ENCODE results near the gene SND1. TPM values are rescaled to one million over a fixed set of nuclear protein-coding genes. Genes with fewer than 3 reads are reported as not detected.

The SND1 gene
- total RNA-seq, 1 donor from 2014 or later, result 165 TPM

GRCh38 chr7:128008141-128008540 is 356.1 kb downstream of the SND1 start:
- H3K27ac Mint-ChIP-seq (ENCODE audit: unreplicated experiment), result no peak overlapping the region
- DNase-seq, result no peak
- TF ChIP-seq CTCF (IDR thresholded peaks at IDR 0.05; ENCODE audit: partially characterized antibody, unreplicated experiment), result no peak
- H3K27me3 Mint-ChIP-seq (ENCODE audit: unreplicated experiment), result peaks cover 3% of the 10 kb centered on the region
- peaks cover 7% of the 10 kb centered on the region for H3K9me3 Mint-ChIP-seq (ENCODE audit: unreplicated experiment)
- no peaks in the 10 kb centered on the region for H3K36me3 Mint-ChIP-seq (ENCODE audit: unreplicated experiment)
- H3K4me1 Mint-ChIP-seq (ENCODE audit: low read depth, unreplicated experiment), result peaks cover 69% of the 10 kb centered on the region
- H3K4me3 Mint-ChIP-seq (ENCODE audit: unreplicated experiment), result no peak overlapping the region

- Mint-ChIP-seq H3K4me3 (ENCODE audit: unreplicated experiment) (no peak overlapping the region), H3K27me3 (ENCODE audit: unreplicated experiment) (peaks cover 3% of the 10 kb centered on the region), H3K36me3 (ENCODE audit: unreplicated experiment) (no peaks in the 10 kb centered on the region), H3K27ac (ENCODE audit: unreplicated experiment) (no peak overlapping the region), H3K4me1 (ENCODE audit: low read depth, unreplicated experiment) (peaks cover 67% of the 10 kb centered on the region), H3K9me3 (ENCODE audit: unreplicated experiment) (peaks cover 5% of the 10 kb centered on the region)
- TF ChIP-seq CTCF (IDR thresholded peaks at IDR 0.05; ENCODE audit: partially characterized antibody, unreplicated experiment), result no peak
- DNase-seq, result no peak
These were observed 356.8 kb downstream of the SND1 start for GRCh38 chr7:128008744-128009143.

- Mint-ChIP-seq H3K27ac (ENCODE audit: unreplicated experiment) (no peak overlapping the region), H3K4me3 (ENCODE audit: unreplicated experiment) (no peak overlapping the region), H3K4me1 (ENCODE audit: low read depth, unreplicated experiment) (peaks cover 66% of the 10 kb centered on the region), H3K9me3 (ENCODE audit: unreplicated experiment) (peaks cover 17% of the 10 kb centered on the region), H3K36me3 (ENCODE audit: unreplicated experiment) (no peaks in the 10 kb centered on the region), H3K27me3 (ENCODE audit: unreplicated experiment) (peaks cover 8% of the 10 kb centered on the region)
- TF ChIP-seq CTCF (IDR thresholded peaks at IDR 0.05; ENCODE audit: partially characterized antibody, unreplicated experiment), result no peak
- no peak for DNase-seq
These were observed 358.6 kb downstream of the SND1 start for GRCh38 chr7:128010391-128011127.

- no peaks in the 10 kb centered on the region for H3K36me3 Mint-ChIP-seq (ENCODE audit: unreplicated experiment)
- no peak overlapping the region for H3K4me3 Mint-ChIP-seq (ENCODE audit: unreplicated experiment)
- H3K4me1 Mint-ChIP-seq (ENCODE audit: low read depth, unreplicated experiment), result peaks cover 59% of the 10 kb centered on the region
- H3K27ac Mint-ChIP-seq (ENCODE audit: unreplicated experiment), result peak overlapping the region; percentile 70
- H3K27me3 Mint-ChIP-seq (ENCODE audit: unreplicated experiment), result peaks cover 8% of the 10 kb centered on the region
- no peak for DNase-seq
- H3K9me3 Mint-ChIP-seq (ENCODE audit: unreplicated experiment), result peaks cover 14% of the 10 kb centered on the region
- no peak for TF ChIP-seq CTCF (IDR thresholded peaks at IDR 0.05; ENCODE audit: partially characterized antibody, unreplicated experiment)
These were observed 359.2 kb downstream of the SND1 start for GRCh38 chr7:128011131-128011661.

GRCh38 chr7:128014811-128015210 is 362.8 kb downstream of the SND1 start:
- no peaks in the 10 kb centered on the region for H3K36me3 Mint-ChIP-seq (ENCODE audit: unreplicated experiment)
- peaks cover 24% of the 10 kb centered on the region for H3K9me3 Mint-ChIP-seq (ENCODE audit: unreplicated experiment)
- H3K4me1 Mint-ChIP-seq (ENCODE audit: low read depth, unreplicated experiment), result peaks cover 70% of the 10 kb centered on the region
- DNase-seq, result peak; percentile 60
- peak overlapping the region; percentile 63 for H3K4me3 Mint-ChIP-seq (ENCODE audit: unreplicated experiment)
- peak overlapping the region; percentile 79 for H3K27ac Mint-ChIP-seq (ENCODE audit: unreplicated experiment)
- TF ChIP-seq CTCF (IDR thresholded peaks at IDR 0.05; ENCODE audit: partially characterized antibody, unreplicated experiment), result no peak
- peaks cover 14% of the 10 kb centered on the region for H3K27me3 Mint-ChIP-seq (ENCODE audit: unreplicated experiment)
